ENCODE measurements around the gene CIBAR2.

CIBAR2 gene

GRCh38 chr16:85100265-85100664 lies 12.0 kb downstream of the CIBAR2 start:
- no peak for DNase-seq

- no peak for DNase-seq
Measured at GRCh38 chr16:85098565-85098964, 13.7 kb downstream of the CIBAR2 start.

- no peak for DNase-seq
Measured at GRCh38 chr16:85096921-85097320, 15.4 kb downstream of the CIBAR2 start.

- DNase-seq: no peak
Measured at GRCh38 chr16:85094812-85095211, 17.5 kb downstream of the CIBAR2 start.

GRCh38 chr16:85094176-85094805 lies 18.0 kb downstream of the CIBAR2 start:
- no peak for DNase-seq

GRCh38 chr16:85093705-85094104 lies 18.6 kb downstream of the CIBAR2 start:
- DNase-seq: no peak

GRCh38 chr16:85092851-85093250 lies 19.4 kb downstream of the CIBAR2 start:
- no peak for DNase-seq

- DNase-seq: no peak
Measured at GRCh38 chr16:85092309-85092708, 20.0 kb downstream of the CIBAR2 start.

GRCh38 chr16:85091522-85091910 lies 20.8 kb downstream of the CIBAR2 start:
- no peak for DNase-seq

- no peak for DNase-seq
Measured at GRCh38 chr16:85090873-85091521, 21.3 kb downstream of the CIBAR2 start.

- no peak for DNase-seq
Measured at GRCh38 chr16:85090181-85090580, 22.1 kb downstream of the CIBAR2 start.

GRCh38 chr16:85089525-85089924 lies 22.7 kb downstream of the CIBAR2 start:
- DNase-seq: no peak

- DNase-seq: no peak
Measured at GRCh38 chr16:85088570-85089199, 23.6 kb downstream of the CIBAR2 start.

- no peak for DNase-seq
Measured at GRCh38 chr16:85087899-85088569, 24.2 kb downstream of the CIBAR2 start.

GRCh38 chr16:85086347-85087291 lies 25.7 kb downstream of the CIBAR2 start:
- peak; percentile 65 for DNase-seq

GRCh38 chr16:85085721-85086120 lies 26.6 kb downstream of the CIBAR2 start:
- no peak for DNase-seq

- DNase-seq: no peak
Measured at GRCh38 chr16:85084841-85085510, 27.3 kb downstream of the CIBAR2 start.

- DNase-seq: no peak
Measured at GRCh38 chr16:85083051-85083639, 29.1 kb downstream of the CIBAR2 start.

GRCh38 chr16:85082173-85083050 lies 29.9 kb downstream of the CIBAR2 start:
- DNase-seq: no peak

GRCh38 chr16:85081765-85082164 lies 30.5 kb downstream of the CIBAR2 start:
- no peak for DNase-seq

- no peak for DNase-seq
Measured at GRCh38 chr16:85081038-85081437, 31.2 kb downstream of the CIBAR2 start.

All from activated CD4-positive, CD25-positive, alpha-beta regulatory T cell treated with anti-CD3 and anti-CD28 coated beads, Interleukin-2, amount 50 U/mL, for 72 hours (primary cell).